Measurements from ENCODE around the gene DNAJB8.
A peak's percentile ranks its signal among the peaks of the same experiment; 100 is the strongest.

The DNAJB8 gene

DNA sequence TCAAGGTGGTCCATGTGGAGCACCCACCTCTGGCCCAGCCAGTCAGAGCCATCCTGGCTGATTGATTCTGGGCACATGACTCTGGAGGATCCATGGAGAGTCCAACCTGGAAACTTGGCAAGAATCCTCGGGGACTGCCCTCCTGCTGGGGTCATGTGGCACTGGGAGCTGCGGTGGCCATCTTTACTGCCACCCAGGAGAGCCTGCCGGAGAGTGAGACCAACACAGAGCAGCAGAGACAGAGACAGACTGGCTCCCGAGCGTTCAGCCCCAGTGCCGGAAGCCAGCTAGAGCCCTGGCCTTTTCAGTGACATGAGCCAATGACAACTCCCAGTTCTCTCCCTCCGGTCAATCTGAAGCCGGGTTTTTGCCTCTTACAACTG lies 37.8 kb upstream of the DNAJB8 start:
- H3K9ac ChIP-seq (ENCODE audit: low read depth, low read length) = no peak overlapping the region
- no peaks in the 10 kb centered on the region for H3K36me3 ChIP-seq (ENCODE audit: insufficient read depth, low read length)
- H3K4me3 ChIP-seq (ENCODE audit: low read depth in 1 of 2, low read length in 2 of 2) = no peak overlapping the region
- H3K27ac ChIP-seq (ENCODE audit: low read length) = no peak overlapping the region
- H3K79me2 ChIP-seq (ENCODE audit: insufficient read depth, low read length) = no peaks in the 10 kb centered on the region
- H3K9me3 ChIP-seq (ENCODE audit: insufficient read depth, low read length, severe bottlenecking) = no peaks in the 10 kb centered on the region
- TF ChIP-seq, protein P1, sequence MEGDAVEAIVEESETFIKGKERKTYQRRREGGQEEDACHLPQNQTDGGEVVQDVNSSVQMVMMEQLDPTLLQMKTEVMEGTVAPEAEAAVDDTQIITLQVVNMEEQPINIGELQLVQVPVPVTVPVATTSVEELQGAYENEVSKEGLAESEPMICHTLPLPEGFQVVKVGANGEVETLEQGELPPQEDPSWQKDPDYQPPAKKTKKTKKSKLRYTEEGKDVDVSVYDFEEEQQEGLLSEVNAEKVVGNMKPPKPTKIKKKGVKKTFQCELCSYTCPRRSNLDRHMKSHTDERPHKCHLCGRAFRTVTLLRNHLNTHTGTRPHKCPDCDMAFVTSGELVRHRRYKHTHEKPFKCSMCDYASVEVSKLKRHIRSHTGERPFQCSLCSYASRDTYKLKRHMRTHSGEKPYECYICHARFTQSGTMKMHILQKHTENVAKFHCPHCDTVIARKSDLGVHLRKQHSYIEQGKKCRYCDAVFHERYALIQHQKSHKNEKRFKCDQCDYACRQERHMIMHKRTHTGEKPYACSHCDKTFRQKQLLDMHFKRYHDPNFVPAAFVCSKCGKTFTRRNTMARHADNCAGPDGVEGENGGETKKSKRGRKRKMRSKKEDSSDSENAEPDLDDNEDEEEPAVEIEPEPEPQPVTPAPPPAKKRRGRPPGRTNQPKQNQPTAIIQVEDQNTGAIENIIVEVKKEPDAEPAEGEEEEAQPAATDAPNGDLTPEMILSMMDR (IDR thresholded peaks at IDR 0.05; ENCODE audit: borderline replicate concordance, extremely low read depth, low read length, poor library complexity, severe bottlenecking) = no peak
- no peak for TF ChIP-seq EZH2 (IDR thresholded peaks at IDR 0.05; ENCODE audit: borderline replicate concordance, low read depth, low read length, severe bottlenecking)
- no peak for DNase-seq
- no peaks in the 10 kb centered on the region for H3K4me1 ChIP-seq (ENCODE audit: insufficient read depth, low read length)
- H2AFZ ChIP-seq (ENCODE audit: low read depth, low read length) = no peak overlapping the region
- H4K20me1 ChIP-seq (ENCODE audit: insufficient read depth, low read length) = no peaks in the 10 kb centered on the region
- H3K27me3 ChIP-seq (ENCODE audit: insufficient read depth, low read length, poor library complexity) = no peaks in the 10 kb centered on the region
- H3K4me2 ChIP-seq (ENCODE audit: insufficient read depth, low read length) = no peak overlapping the region
- ATAC-seq (ENCODE audit: insufficient read depth, low read depth) = no peak

- no peaks in the 10 kb centered on the region for H4K20me1 ChIP-seq (ENCODE audit: insufficient read depth, low read length)
- peaks cover 5% of the 10 kb centered on the region for H3K27me3 ChIP-seq (ENCODE audit: insufficient read depth, low read length, poor library complexity)
- ATAC-seq (ENCODE audit: insufficient read depth, low read depth) = no peak
- TF ChIP-seq, protein P1 (IDR thresholded peaks at IDR 0.05; ENCODE audit: borderline replicate concordance, extremely low read depth, low read length, poor library complexity, severe bottlenecking) = no peak
- no peak for TF ChIP-seq EZH2 (IDR thresholded peaks at IDR 0.05; ENCODE audit: borderline replicate concordance, low read depth, low read length, severe bottlenecking)
- H3K36me3 ChIP-seq (ENCODE audit: insufficient read depth, low read length) = no peaks in the 10 kb centered on the region
- no peak overlapping the region for H3K4me3 ChIP-seq (ENCODE audit: low read depth in 1 of 2, low read length in 2 of 2)
- no peaks in the 10 kb centered on the region for H3K9me3 ChIP-seq (ENCODE audit: insufficient read depth, low read length, severe bottlenecking)
- H3K4me2 ChIP-seq (ENCODE audit: insufficient read depth, low read length) = no peak overlapping the region
- no peak overlapping the region for H2AFZ ChIP-seq (ENCODE audit: low read depth, low read length)
- no peak for DNase-seq
- H3K27ac ChIP-seq (ENCODE audit: low read length) = no peak overlapping the region
- no peaks in the 10 kb centered on the region for H3K4me1 ChIP-seq (ENCODE audit: insufficient read depth, low read length)
- H3K79me2 ChIP-seq (ENCODE audit: insufficient read depth, low read length) = no peaks in the 10 kb centered on the region
- H3K9ac ChIP-seq (ENCODE audit: low read depth, low read length) = no peak overlapping the region
Measured at GRCh38 chr3:128503751-128504532, 37.3 kb upstream of the DNAJB8 start.

GRCh38 chr3:128503164-128503651 lies 36.5 kb upstream of the DNAJB8 start:
- no peak for ATAC-seq (ENCODE audit: insufficient read depth, low read depth)

More at GRCh38 chr3:128503164-128503651, 36.5 kb upstream of the DNAJB8 start:
- Histone ChIP-seq H4K20me1 (ENCODE audit: insufficient read depth, low read length) (no peaks in the 10 kb centered on the region), H3K79me2 (ENCODE audit: insufficient read depth, low read length) (no peaks in the 10 kb centered on the region), H3K27me3 (ENCODE audit: insufficient read depth, low read length, poor library complexity) (peaks cover 6% of the 10 kb centered on the region), H3K9me3 (ENCODE audit: insufficient read depth, low read length, severe bottlenecking) (no peaks in the 10 kb centered on the region), H3K36me3 (ENCODE audit: insufficient read depth, low read length) (no peaks in the 10 kb centered on the region), H3K27ac (ENCODE audit: low read length) (no peak overlapping the region), H3K4me2 (ENCODE audit: insufficient read depth, low read length) (no peak overlapping the region), H3K4me3 (ENCODE audit: low read depth in 1 of 2, low read length in 2 of 2) (no peak overlapping the region), H2AFZ (ENCODE audit: low read depth, low read length) (no peak overlapping the region), H3K4me1 (ENCODE audit: insufficient read depth, low read length) (0 out of 2 replicates have a peak, but pooled peaks cover under 1% of the 10 kb centered on the region), H3K9ac (ENCODE audit: low read depth, low read length) (no peak overlapping the region)
- no peak for TF ChIP-seq EZH2 (IDR thresholded peaks at IDR 0.05; ENCODE audit: borderline replicate concordance, low read depth, low read length, severe bottlenecking)
- TF ChIP-seq, protein P1 (IDR thresholded peaks at IDR 0.05; ENCODE audit: borderline replicate concordance, extremely low read depth, low read length, poor library complexity, severe bottlenecking) = peak; percentile 35
- DNase-seq = no peak

All from DND-41 (cell line).